Panc1 (cell line): ENCODE data around the gene GUCY1B1. TPM values are rescaled to one million over a fixed set of nuclear protein-coding genes. Genes with fewer than 3 reads are reported as not detected.

Experiments
- ATAC-seq: fragments of 200-7000 bp; cut with Tn5 transposase; 2 replicates; pipeline ENCODE4 v1.9.1; 2020; ENCODE audit warnings: mild to moderate bottlenecking, moderate library complexity
- BruUV-seq: library from RNA; stranded (reverse); fragments of 400-500 nt; replicated peaks from 2 replicates; lab custom pipeline; 2021; lab: Mats Ljungman, UMichigan
- CTCF ChIA-PET: fragments of 300-600 bp; sonication (Branson Sonifier 250); formaldehyde crosslinking; loops from one replicate; lab custom pipeline; 2022; ENCODE audit warnings: antibody characterized with exemption; lab: Charles Lee
- POLR2A ChIA-PET: fragments of 300-600 bp; sonication (Branson Sonifier 250); formaldehyde crosslinking; loops from one replicate; lab custom pipeline; 2022; ENCODE audit warnings: antibody characterized with exemption; lab: Charles Lee
- DNase-seq: peaks from one replicate; pipeline ENCODE4 v3.0.0-alpha.2; 2010; ENCODE audit warnings: low read depth, low spot score
- H3K27ac ChIP-seq: 2 replicates; pipeline ENCODE4 v1.5.1; 2011; ENCODE audit warnings: mild to moderate bottlenecking, low read length, inconsistent platforms
- H3K27me3 ChIP-seq: fragments of 200-500 bp; sonication (Bioruptor generic); 2 replicates; pipeline ENCODE4 v1.6.0; 2014; ENCODE audit warnings: low read length, inconsistent platforms; ENCODE audit not compliant: control insufficient read depth, insufficient read depth
- H3K36me3 ChIP-seq: fragments of 200-500 bp; sonication (Bioruptor generic); 2 replicates; pipeline ENCODE4 v1.5.1; 2014; ENCODE audit warnings: inconsistent platforms, mild to moderate bottlenecking, low read length, moderate library complexity; ENCODE audit not compliant: control insufficient read depth, insufficient read depth
- H3K4me1 ChIP-seq: 2 replicates; pipeline ENCODE4 v1.5.1; 2011; ENCODE audit warnings: inconsistent platforms, mild to moderate bottlenecking, low read length, moderate library complexity; ENCODE audit not compliant: control insufficient read depth, insufficient read depth
- H3K4me3 ChIP-seq, 2 experiments: 2 replicates each; pipeline ENCODE4 v1.5.1; 2011 to 2012; ENCODE audit warnings: low read depth in 2 of 2, low read length in 2 of 2, mild to moderate bottlenecking in 2 of 2, inconsistent platforms in 1 of 2, moderate library complexity in 1 of 2
- H3K9me3 ChIP-seq: fragments of 200-500 bp; sonication (Bioruptor generic); 2 replicates; pipeline ENCODE4 v1.5.1; 2014; ENCODE audit warnings: low read depth, mild to moderate bottlenecking, inconsistent platforms, low read length, moderate library complexity; ENCODE audit not compliant: control insufficient read depth, insufficient read depth
- CTCF ChIP-seq: fragments of 450-650 bp; IDR thresholded peaks from 2 replicates; pipeline ENCODE4 v1.5.1; 2017; ENCODE audit warnings: mild to moderate bottlenecking
- POLR2AphosphoS5 ChIP-seq: IDR thresholded peaks from 2 replicates; pipeline ENCODE4 v1.6.1; 2012; ENCODE audit warnings: mild to moderate bottlenecking, low read depth, low read length, moderate library complexity
- SIN3A ChIP-seq: IDR thresholded peaks from 2 replicates; pipeline ENCODE4 v1.6.1; 2012; ENCODE audit warnings: low read depth, mild to moderate bottlenecking, low read length, moderate library complexity, borderline replicate concordance; ENCODE audit not compliant: insufficient read depth
- TCF7L2 ChIP-seq: IDR thresholded peaks from 2 replicates; pipeline ENCODE4 v1.6.1; 2011; ENCODE audit warnings: mild to moderate bottlenecking, low read depth, low read length, inconsistent platforms
- in situ Hi-C: cut with HindIII; loops from 2 replicates; pipeline ENCODE4 v1.10.0; 2016; ENCODE audit warnings: low sequenced_read_pairs, low pct_unique_long_range_greater_than_20kb
- intact Hi-C: fragments of 100-400 bp; cut with micrococcal nuclease; formaldehyde crosslinking; loops from one replicate; pipeline ENCODE4 v1.10.0; 2022; ENCODE audit not compliant: unreplicated experiment
- total RNA-seq: library from RNA; stranded (reverse); gene quantifications from one replicate; pipeline ENCODE4 v1.2.1, GENCODE V29; 2021; ENCODE audit not compliant: unreplicated experiment
- TF ChIP-seq, protein P1 (sequence below), 2 experiments: IDR thresholded peaks; 2 replicates each; pipeline ENCODE4 v1.6.1; 2011 to 2012; ENCODE audit warnings: low read depth in 2 of 2, control low read depth in 1 of 2, low read length in 1 of 2, mild to moderate bottlenecking in 1 of 2, moderate library complexity in 1 of 2; ENCODE audit not compliant: insufficient read depth in 1 of 2

The GUCY1B1 gene
- total RNA-seq, 1 experiment from 2014 or later: 0.36 TPM

GRCh38 chr4:155741546-155741945 lies 17.3 kb upstream of the GUCY1B1 start:
- intact Hi-C loops: no loop called here
- H3K36me3 ChIP-seq: no peaks in the 10 kb centered on the region
- H3K9me3 ChIP-seq: no peaks in the 10 kb centered on the region
- H3K4me3 ChIP-seq: no peak overlapping the region
- TF ChIP-seq, protein P1, sequence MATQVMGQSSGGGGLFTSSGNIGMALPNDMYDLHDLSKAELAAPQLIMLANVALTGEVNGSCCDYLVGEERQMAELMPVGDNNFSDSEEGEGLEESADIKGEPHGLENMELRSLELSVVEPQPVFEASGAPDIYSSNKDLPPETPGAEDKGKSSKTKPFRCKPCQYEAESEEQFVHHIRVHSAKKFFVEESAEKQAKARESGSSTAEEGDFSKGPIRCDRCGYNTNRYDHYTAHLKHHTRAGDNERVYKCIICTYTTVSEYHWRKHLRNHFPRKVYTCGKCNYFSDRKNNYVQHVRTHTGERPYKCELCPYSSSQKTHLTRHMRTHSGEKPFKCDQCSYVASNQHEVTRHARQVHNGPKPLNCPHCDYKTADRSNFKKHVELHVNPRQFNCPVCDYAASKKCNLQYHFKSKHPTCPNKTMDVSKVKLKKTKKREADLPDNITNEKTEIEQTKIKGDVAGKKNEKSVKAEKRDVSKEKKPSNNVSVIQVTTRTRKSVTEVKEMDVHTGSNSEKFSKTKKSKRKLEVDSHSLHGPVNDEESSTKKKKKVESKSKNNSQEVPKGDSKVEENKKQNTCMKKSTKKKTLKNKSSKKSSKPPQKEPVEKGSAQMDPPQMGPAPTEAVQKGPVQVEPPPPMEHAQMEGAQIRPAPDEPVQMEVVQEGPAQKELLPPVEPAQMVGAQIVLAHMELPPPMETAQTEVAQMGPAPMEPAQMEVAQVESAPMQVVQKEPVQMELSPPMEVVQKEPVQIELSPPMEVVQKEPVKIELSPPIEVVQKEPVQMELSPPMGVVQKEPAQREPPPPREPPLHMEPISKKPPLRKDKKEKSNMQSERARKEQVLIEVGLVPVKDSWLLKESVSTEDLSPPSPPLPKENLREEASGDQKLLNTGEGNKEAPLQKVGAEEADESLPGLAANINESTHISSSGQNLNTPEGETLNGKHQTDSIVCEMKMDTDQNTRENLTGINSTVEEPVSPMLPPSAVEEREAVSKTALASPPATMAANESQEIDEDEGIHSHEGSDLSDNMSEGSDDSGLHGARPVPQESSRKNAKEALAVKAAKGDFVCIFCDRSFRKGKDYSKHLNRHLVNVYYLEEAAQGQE (IDR thresholded peaks at IDR 0.05; ENCODE audit: insufficient read depth in 1 of 2, low read depth in 2 of 2, low read length in 1 of 2): no peak
- no peak for TF ChIP-seq POLR2AphosphoS5
- TF ChIP-seq CTCF: no peak
- no peak for TF ChIP-seq SIN3A
- TF ChIP-seq TCF7L2: no peak
- BruUV-seq: no TSS peak
- DNase-seq: no peak
- no peaks in the 10 kb centered on the region for H3K27me3 ChIP-seq
- CTCF ChIA-PET: no interaction called here
- in situ Hi-C loops: no loop called here
- H3K4me1 ChIP-seq: no peaks in the 10 kb centered on the region
- no peak overlapping the region for H3K27ac ChIP-seq
- no peak for ATAC-seq
- POLR2A ChIA-PET: no interaction called here

GRCh38 chr4:155742310-155743015 lies 16.4 kb upstream of the GUCY1B1 start:
- Histone ChIP-seq H3K9me3 (no peaks in the 10 kb centered on the region), H3K27me3 (no peaks in the 10 kb centered on the region), H3K4me3 (no peak overlapping the region), H3K4me1 (no peaks in the 10 kb centered on the region), H3K36me3 (no peaks in the 10 kb centered on the region), H3K27ac (no peak overlapping the region)
- no TSS peak for BruUV-seq
- no peak for ATAC-seq
- DNase-seq: no peak
- in situ Hi-C loops (no loop called here), intact Hi-C loops (no loop called here)
- TF ChIP-seq POLR2AphosphoS5 (no peak), CTCF (no peak), TCF7L2 (no peak), SIN3A (no peak)
- TF ChIP-seq, protein P1 (IDR thresholded peaks at IDR 0.05; ENCODE audit: insufficient read depth in 1 of 2, low read depth in 2 of 2, low read length in 1 of 2): no peak
- ChIA-PET POLR2A (no interaction called here), CTCF (no interaction called here)
